HG02588 (cell line): Measurements from ENCODE around the gene CEACAM19.
"Not testable (repeated sequence)": the region's sequence is repeated elsewhere in the genome, so short reads cannot be mapped to it uniquely, and the experiment has no call there.

Source experiments
- ATAC-seq: cut with Tn5 transposase; IDR thresholded peaks from one replicate; pipeline ENCODE4 v1.9.1; 2021; ENCODE audit warnings: mild to moderate bottlenecking, moderate library complexity; ENCODE audit not compliant: unreplicated experiment

The CEACAM19 gene

GRCh38 chr19:44645407-44646048, 25.8 kb upstream of the CEACAM19 start:
- no peak for ATAC-seq

DNA sequence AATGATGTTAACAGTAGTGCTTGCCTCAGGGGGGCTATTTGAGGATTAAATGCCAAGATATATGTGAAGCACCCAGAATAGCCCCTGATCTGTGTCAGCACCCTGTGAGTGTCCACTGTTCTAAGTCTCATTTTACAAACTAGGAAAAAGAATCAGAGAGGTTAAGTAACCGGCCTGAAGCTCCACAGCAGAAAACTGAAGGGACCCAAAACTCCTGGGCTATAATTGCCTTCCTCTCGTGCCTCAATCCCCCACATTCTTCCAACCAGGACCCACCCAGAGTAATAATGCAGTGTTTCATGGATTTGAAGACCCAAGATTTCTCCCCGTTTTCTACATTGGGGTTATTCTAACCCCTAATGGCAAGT, 25.2 kb upstream of the CEACAM19 start:
- no peak for ATAC-seq

DNA sequence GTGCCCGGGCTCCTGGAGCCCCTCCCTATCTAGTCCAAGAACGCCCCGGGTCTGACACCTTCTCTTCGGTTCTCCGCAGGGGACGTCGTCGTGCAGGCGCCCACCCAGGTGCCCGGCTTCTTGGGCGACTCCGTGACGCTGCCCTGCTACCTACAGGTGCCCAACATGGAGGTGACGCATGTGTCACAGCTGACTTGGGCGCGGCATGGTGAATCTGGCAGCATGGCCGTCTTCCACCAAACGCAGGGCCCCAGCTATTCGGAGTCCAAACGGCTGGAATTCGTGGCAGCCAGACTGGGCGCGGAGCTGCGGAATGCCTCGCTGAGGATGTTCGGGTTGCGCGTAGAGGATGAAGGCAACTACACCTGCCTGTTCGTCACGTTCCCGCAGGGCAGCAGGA, 24.1 kb upstream of the CEACAM19 start:
- ATAC-seq: no peak

GRCh38 chr19:44648631-44649251, 22.5 kb upstream of the CEACAM19 start:
- no peak for ATAC-seq

GRCh38 chr19:44649578-44650145, 21.6 kb upstream of the CEACAM19 start:
- no peak for ATAC-seq

DNA sequence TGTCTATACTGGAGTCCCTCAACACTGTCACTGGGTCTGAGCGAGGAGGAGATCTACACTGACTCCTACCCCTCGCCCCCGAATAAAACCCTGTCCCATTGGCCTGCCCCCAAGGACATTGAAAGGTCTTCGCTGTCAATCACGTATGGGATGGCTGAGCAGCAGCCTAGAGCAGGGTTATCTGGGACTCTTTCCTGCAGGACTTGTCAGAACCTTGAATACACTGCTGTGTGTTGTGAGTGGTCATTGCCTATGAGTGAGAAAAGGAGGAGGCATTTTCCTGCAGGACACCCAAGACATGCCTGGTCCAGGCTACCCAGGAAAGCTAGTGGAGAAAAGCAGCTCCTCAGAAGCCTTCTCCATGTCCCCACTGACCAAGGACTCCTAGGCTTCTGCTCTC, 17.9 kb upstream of the CEACAM19 start:
- no peak for ATAC-seq

DNA sequence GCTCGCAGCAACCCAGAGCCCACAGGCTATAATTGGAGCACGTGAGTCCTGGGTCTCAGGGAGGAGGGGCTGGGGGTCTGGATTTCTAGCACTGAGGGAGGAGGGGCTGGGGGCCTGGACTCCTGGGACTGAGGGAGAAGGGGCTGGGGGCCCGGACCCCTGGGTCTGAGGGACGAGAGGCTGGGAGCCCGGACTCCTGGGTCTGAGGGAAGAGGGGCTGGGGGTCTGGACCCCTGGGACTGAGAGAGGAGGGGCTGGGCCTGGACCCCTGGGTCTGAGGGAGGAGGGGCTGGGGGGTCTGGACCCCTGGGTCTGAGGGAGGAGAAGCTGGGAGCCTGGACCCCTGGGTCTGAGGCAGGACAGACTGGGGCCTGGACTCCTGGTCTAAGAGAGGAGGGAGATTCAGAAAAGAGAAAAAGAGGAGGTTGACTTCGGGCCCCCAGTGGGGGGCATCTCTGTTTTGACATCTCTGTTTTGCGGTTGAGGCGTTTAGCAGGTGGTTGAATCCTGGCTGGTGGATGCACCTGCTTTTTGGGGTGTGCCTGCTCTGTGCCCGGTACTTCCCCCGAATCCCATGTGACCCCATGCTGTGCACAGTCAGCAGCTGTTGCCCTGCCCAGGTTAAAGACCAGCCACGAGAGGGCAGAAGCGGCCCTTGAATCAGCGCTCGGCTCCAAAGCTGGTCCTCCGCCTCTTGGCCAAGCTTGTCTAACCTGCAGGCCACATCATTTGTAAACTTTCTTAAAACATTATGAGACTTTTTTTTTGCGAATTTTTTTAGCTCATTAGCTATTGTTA, 17.1 kb upstream of the CEACAM19 start:
- peak; percentile 73 for ATAC-seq

GRCh38 chr19:44657211-44657921, 13.9 kb upstream of the CEACAM19 start:
- ATAC-seq: no peak

- ATAC-seq: no peak
Observed at GRCh38 chr19:44658069-44658733, 13.1 kb upstream of the CEACAM19 start.

- no peak for ATAC-seq
Observed at GRCh38 chr19:44660081-44660480, 11.2 kb upstream of the CEACAM19 start.

- ATAC-seq: no peak
Observed at GRCh38 chr19:44661205-44661604, 10.1 kb upstream of the CEACAM19 start.

- ATAC-seq: no peak
Observed at GRCh38 chr19:44661904-44662303, 9.4 kb upstream of the CEACAM19 start.

DNA sequence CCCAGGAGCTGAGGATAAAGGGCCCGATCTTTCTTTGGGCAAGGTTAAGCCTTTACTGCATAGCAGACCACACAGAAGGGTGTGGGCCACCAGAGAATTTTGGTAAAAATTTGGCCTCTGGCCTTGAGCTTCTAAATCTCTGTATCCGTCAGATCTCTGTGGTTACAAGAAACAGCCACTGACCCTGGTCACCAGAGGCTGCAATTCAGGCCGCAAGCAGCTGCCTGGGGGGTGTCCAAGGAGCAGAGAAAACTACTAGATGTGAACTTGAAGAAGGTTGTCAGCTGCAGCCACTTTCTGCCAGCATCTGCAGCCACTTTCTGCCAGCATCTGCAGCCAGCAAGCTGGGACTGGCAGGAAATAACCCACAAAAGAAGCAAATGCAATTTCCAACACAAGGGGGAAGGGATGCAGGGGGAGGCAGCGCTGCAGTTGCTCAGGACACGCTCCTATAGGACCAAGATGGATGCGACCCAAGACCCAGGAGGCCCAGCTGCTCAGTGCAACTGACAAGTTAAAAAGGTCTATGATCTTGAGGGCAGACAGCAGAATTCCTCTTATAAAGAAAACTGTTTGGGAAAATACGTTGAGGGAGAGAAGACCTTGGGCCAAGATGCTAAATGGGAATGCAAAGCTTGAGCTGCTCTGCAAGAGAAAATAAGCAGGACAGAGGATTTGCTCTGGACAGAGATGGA, 8.4 kb upstream of the CEACAM19 start:
- ATAC-seq: no peak

- ATAC-seq: no peak
Observed at GRCh38 chr19:44663996-44664395, 7.3 kb upstream of the CEACAM19 start.

- no peak for ATAC-seq
Observed at GRCh38 chr19:44664976-44665375, 6.3 kb upstream of the CEACAM19 start.

- no peak for ATAC-seq
Observed at GRCh38 chr19:44666852-44667556, 4.3 kb upstream of the CEACAM19 start.

DNA sequence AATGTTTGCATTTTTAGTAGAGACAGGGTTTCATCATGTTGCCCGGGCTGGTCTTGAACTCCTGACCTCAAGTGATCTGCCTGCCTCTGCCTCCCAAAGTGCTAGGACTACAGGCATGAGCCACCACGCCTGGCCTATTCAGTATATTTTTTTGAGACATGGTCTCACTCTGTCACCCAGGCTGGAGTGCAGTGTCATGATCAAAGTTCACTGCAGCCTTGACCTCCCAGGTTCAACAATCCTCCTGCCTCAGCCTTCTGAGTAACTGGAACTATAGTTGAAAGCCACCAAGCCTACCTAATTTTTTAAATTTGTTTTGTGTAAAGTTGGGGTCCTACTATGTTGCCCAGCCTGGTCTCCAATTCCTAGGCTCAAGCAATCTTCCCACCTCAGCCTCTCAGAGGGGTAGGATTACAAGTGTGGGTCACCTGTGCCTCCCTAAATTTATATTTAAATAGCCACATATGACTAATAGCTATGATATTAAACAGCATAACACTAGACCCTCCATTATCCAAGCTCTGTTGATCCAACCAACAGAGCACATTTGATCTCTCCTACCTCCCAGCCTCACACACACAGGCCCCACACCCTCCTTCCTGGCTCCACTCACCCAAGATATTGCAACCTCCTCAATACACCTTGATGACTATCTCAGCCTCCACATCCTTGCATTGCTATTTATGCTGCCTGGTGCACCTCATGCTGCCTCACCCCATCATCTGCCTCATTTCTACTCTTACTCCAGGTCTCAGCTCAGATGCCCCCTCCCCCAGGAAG, 2.1 kb upstream of the CEACAM19 start:
- no peak for ATAC-seq

- not testable (repeated sequence) for ATAC-seq
Observed at GRCh38 chr19:44670027-44670426, 1.3 kb upstream of the CEACAM19 start.

DNA sequence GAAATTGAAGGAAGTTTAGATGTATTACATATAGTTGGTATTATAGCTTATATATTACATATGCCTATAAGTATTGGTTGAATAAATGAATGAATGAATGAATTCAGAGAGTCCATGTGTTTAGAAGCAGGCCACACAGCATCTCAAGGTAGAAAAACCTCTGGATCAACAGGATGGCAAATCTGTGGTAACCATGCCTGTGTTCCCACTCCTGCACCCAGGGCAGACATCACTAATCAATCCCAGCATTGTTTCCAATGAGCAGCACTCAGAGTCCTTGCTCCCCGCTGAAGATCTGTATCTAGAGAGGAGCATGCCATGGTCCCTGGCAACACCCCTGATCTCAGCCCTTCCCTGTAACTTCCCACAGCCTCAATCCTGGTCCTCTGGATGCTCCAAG, 944 bp downstream of the CEACAM19 start:
- ATAC-seq: no peak
